Mesothelial cell of epicardium (in vitro differentiated cells): Measurements from ENCODE around the gene FLII. TPM values are rescaled to one million over a fixed set of nuclear protein-coding genes. Genes with fewer than 3 reads are reported as not detected.
"Not testable (repeated sequence)": the region's sequence is repeated elsewhere in the genome, so short reads cannot be mapped to it uniquely, and the experiment has no call there.

Experiments used
- DNase-seq, 2 experiments: peaks; one replicate each; pipeline ENCODE4 v3.0.0; 2021; ENCODE audit warnings: low spot score in 2 of 2; ENCODE audit not compliant: unreplicated experiment in 2 of 2
- H3K27ac Mint-ChIP-seq: 2 replicates; pipeline ENCODE4 v1.8.0; 2021; ENCODE audit warnings: mixed read lengths
- H3K27me3 Mint-ChIP-seq: 2 replicates; pipeline ENCODE4 v1.8.0; 2021; ENCODE audit warnings: low read depth, mixed read lengths
- H3K36me3 Mint-ChIP-seq: 2 replicates; pipeline ENCODE4 v1.8.0; 2021; ENCODE audit warnings: mixed read lengths
- H3K4me1 Mint-ChIP-seq: 2 replicates; pipeline ENCODE4 v1.8.0; 2021; ENCODE audit warnings: mixed read lengths
- H3K4me3 Mint-ChIP-seq: 2 replicates; pipeline ENCODE4 v1.8.0; 2021; ENCODE audit warnings: mild to moderate bottlenecking, moderate library complexity, mixed read lengths
- H3K9me3 Mint-ChIP-seq: 2 replicates; pipeline ENCODE4 v1.8.0; 2021; ENCODE audit warnings: mixed read lengths
- total RNA-seq: library from RNA; stranded (reverse); gene quantifications from 3 replicates; pipeline ENCODE4 v1.2.1, GENCODE V29; 2021
- TF ChIP-seq, protein P1 (sequence below): fragments of 200-600 bp; sonication (generic); IDR thresholded peaks from one replicate; pipeline ENCODE4 v1.5.0; 2021; ENCODE audit warnings: antibody characterized with exemption; ENCODE audit not compliant: unreplicated experiment

FLII gene
- total RNA-seq: 190 to 202 TPM (median 199 TPM) in 3 replicates

DNA sequence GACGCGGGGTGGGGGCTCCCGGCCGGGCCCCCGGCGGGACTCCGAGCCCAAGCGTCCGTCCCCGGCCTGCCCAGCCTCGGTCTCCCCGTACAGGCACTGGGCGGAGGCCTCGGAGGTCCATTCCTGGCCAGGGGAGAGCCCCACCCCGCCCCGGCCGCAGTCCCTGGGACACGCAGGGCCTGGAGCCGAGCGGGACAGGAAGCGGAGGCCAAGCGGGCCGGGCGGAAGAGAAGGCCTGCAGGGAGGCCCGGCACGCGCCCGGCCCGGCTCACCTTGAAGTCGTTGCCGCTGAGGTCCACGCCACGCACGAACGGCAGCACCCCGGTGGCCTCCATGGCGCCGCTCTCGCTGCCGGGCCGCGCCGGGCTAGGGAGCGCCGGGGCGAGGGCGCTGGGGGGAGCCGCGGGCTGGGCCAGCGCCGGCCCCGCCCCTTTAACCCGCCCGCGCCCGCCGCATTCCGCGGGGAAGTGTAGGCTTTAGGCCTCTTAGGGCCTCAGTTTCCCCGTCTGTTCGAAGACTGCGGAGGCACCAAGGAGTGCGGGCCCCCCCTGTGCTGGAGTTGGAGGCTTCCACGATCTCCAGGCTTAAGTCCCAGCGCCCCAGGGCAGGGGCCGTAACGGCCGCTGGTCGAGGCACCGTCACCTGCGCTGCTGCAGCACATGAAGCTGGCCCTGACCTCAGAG is at the start of gene FLII:
Gene FLII (minus strand): TSS at position 383 of the 683 bp plus-strand sequence. CDS start 48 bp downstream, at position 335.
- Mint-ChIP-seq H3K27ac (peak within 1 kb of the TSS; percentile 97), H3K27me3 (no peaks in the 10 kb centered on the region), H3K4me3 (peak within 1 kb of the TSS; percentile 93), H3K9me3 (no peaks in the 10 kb centered on the region), H3K4me1 (peaks cover 29% of the 10 kb centered on the region), H3K36me3 (peaks cover 6% of the 10 kb centered on the region)
- TF ChIP-seq, protein P1, sequence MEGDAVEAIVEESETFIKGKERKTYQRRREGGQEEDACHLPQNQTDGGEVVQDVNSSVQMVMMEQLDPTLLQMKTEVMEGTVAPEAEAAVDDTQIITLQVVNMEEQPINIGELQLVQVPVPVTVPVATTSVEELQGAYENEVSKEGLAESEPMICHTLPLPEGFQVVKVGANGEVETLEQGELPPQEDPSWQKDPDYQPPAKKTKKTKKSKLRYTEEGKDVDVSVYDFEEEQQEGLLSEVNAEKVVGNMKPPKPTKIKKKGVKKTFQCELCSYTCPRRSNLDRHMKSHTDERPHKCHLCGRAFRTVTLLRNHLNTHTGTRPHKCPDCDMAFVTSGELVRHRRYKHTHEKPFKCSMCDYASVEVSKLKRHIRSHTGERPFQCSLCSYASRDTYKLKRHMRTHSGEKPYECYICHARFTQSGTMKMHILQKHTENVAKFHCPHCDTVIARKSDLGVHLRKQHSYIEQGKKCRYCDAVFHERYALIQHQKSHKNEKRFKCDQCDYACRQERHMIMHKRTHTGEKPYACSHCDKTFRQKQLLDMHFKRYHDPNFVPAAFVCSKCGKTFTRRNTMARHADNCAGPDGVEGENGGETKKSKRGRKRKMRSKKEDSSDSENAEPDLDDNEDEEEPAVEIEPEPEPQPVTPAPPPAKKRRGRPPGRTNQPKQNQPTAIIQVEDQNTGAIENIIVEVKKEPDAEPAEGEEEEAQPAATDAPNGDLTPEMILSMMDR: no peak
- peak in 1 of 2 experiments; percentile 60 for DNase-seq

GRCh38 chr17:18303206-18303605 is 44.7 kb upstream of the FLII start:
- not testable (repeated sequence) for H3K4me1 Mint-ChIP-seq, H3K4me3 Mint-ChIP-seq, DNase-seq, H3K27me3 Mint-ChIP-seq, H3K9me3 Mint-ChIP-seq, H3K27ac Mint-ChIP-seq
- H3K36me3 Mint-ChIP-seq: peaks cover 51% of the 10 kb centered on the region

- H3K27ac Mint-ChIP-seq: no peak overlapping the region
- DNase-seq: no peak
- H3K9me3 Mint-ChIP-seq: no peaks in the 10 kb centered on the region
- H3K36me3 Mint-ChIP-seq: peaks cover 51% of the 10 kb centered on the region
- TF ChIP-seq, protein P1: no peak
- no peaks in the 10 kb centered on the region for H3K27me3 Mint-ChIP-seq
- no peak overlapping the region for H3K4me3 Mint-ChIP-seq
- peaks cover 3% of the 10 kb centered on the region for H3K4me1 Mint-ChIP-seq
These were observed 42.4 kb upstream of the FLII start for GRCh38 chr17:18300725-18301480.

GRCh38 chr17:18298061-18298460 is 39.5 kb upstream of the FLII start:
- not testable (repeated sequence) for H3K4me3 Mint-ChIP-seq, H3K4me1 Mint-ChIP-seq, H3K27ac Mint-ChIP-seq, DNase-seq, H3K27me3 Mint-ChIP-seq, H3K9me3 Mint-ChIP-seq
- peaks cover 47% of the 10 kb centered on the region for H3K36me3 Mint-ChIP-seq

DNA sequence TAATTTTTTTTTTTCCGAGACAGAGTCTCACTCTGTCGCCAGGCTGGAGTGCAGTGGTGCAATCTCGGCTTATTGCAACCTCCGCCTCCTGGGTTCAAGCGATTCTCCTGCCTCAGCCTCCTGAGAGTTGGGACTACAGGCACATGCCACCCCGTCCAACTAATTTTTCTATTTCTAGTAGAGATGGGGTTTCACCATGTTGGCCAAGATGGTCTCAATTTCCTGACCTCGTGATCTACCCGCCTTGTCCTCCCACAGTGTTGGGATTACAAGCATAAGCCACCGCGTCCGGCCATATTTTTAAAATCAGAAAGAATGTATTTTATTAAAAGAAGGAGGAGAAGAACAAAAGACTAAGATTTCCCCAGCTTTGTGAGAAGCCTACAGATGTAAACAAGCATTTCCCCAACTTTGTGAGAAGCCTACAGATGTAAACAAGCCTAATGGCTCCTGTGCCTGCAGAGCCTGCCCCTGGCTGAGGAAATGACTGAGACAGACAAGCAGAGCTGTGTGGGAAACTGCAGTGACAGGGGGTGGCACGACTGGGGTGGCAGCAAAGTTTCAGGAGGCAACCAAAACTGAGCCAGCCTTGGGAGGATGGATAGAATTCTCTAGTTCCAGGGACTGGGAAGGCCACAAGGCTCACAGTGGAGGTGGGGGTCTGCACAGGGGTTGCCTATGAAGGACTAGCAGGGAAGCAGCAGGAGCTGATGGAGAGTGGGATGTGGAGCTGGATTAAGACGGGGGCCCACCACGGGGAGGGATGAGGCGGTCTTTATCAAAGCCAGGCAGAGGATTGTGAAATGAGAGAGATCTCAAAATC is 33.4 kb upstream of the FLII start:
- Mint-ChIP-seq H3K4me1 (no peaks in the 10 kb centered on the region), H3K36me3 (peaks cover 53% of the 10 kb centered on the region), H3K4me3 (no peak overlapping the region), H3K9me3 (no peaks in the 10 kb centered on the region), H3K27me3 (no peaks in the 10 kb centered on the region), H3K27ac (no peak overlapping the region)
- DNase-seq: no peak
- TF ChIP-seq, protein P1: no peak

- Mint-ChIP-seq H3K36me3 (peaks cover 55% of the 10 kb centered on the region), H3K4me3 (no peak overlapping the region), H3K4me1 (no peaks in the 10 kb centered on the region)
These were observed 26.8 kb upstream of the FLII start for GRCh38 chr17:18285296-18285695.

More at GRCh38 chr17:18285296-18285695, 26.8 kb upstream of the FLII start:
- Mint-ChIP-seq H3K27ac (no peak overlapping the region), H3K9me3 (no peaks in the 10 kb centered on the region), H3K27me3 (no peaks in the 10 kb centered on the region)
- TF ChIP-seq, protein P1: no peak
- DNase-seq: no peak
